HG03039 (cell line): ENCODE measurements around the gene ZNF860.
"Not testable (repeated sequence)": the region's sequence is repeated elsewhere in the genome, so short reads cannot be mapped to it uniquely, and the experiment has no call there.

Experiments used
- ATAC-seq: cut with Tn5 transposase; IDR thresholded peaks from one replicate; pipeline ENCODE4 v1.9.1; 2021; ENCODE audit warnings: mild to moderate bottlenecking, moderate library complexity; ENCODE audit not compliant: unreplicated experiment

ZNF860 gene

DNA sequence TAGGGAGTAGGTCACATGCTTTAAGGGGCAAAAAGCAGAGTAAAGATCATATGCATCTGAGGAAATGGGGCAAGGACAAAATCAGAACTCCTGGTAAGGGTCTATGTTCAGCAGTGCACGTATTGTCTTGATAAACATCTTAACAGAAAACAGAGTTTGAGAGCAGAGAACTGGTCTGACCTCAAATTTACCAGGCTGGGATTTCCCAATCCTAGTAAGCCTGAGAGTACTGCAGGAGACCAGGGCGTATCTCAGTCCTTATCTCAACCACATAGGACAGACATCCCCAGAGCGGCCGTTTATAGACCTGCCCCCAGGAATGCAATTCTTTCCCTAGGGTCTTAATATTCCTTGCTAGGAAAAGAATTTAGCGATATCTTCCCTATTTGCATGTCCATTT is 13.5 kb downstream of the ZNF860 start:
- not testable (repeated sequence) for ATAC-seq

DNA sequence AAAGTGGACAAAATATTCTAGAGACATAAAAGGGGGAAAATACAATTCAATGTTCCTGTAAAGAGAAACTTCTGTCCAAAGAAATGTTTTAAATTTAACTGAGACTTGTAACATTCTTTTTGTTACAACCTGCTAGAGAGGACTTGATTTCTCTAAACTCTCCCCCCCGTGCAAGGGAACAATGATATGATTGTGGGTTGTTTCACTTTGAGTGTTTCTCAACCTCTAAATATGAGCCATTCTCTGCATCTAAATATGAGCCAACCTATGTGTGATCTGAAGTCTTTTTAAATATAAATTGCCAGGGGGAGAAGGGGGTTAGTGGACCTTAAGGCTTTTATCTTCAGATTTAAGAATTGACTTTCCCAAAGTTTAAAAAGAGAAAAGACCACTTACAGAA is 14.6 kb downstream of the ZNF860 start:
- ATAC-seq, result no peak

DNA sequence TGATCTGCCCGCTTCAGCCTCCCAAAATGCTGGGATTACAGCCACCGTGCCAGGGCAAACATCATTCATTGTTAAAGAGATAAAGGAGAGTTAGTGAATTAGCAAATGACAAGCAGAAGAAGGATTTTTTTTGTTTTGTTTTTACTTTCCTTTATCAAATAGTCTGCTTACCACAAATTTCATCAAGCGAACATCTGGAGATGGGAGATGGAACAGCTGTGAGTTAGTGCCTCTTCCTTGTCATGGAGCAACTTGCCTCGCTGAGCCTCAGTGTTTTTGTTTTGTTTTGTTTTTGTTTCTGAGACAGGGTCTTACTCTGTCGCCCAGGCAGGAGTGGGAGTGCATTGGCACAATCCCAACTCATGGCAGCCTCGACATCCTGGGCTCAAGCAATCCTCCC is 15.9 kb downstream of the ZNF860 start:
- ATAC-seq, result no peak

DNA sequence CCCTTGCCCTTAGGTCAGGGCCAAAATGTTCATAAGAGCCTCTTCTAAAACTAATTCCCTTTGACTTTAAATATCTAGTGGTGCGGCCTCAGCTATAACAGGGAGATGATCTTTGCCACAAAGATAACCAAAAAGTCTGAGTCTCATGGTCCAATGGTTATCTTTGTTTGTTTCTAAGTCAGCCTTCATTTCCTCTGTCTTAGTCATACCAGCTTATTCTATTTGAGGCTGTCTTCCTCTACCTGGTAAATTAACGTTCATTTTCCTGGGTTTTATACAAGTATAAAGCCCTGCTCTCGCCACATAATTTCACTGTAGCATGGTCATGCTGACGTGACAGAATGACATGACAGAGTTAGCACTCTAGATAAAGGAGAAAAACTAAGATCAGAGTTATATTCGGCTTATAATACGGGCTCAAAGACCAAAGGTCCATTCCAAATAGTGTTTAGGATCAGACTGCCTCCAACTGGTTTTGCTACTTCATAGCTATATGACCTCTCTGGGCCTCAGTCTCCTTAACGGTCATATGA is 18.4 kb downstream of the ZNF860 start:
- no peak for ATAC-seq

DNA sequence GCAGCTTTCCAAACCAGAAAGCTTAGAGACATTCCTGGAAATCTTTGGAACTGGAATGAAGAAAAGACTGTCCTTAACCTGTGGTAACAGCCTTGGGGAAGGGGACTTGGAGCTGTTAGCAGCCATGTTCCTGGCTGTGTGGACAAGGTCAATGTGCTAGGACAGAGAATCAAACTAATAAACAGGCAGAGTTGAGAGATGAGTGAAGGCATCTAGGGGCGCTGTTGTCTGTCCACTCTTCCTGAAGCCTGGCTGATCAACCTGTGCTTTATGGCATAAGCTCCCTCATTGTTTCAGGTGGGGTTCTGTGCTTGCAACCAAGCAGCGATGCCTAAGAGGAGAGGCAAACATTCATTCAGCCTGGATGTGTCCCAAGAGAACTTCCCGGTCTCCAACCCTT is 19.3 kb downstream of the ZNF860 start:
- ATAC-seq, result no peak

DNA sequence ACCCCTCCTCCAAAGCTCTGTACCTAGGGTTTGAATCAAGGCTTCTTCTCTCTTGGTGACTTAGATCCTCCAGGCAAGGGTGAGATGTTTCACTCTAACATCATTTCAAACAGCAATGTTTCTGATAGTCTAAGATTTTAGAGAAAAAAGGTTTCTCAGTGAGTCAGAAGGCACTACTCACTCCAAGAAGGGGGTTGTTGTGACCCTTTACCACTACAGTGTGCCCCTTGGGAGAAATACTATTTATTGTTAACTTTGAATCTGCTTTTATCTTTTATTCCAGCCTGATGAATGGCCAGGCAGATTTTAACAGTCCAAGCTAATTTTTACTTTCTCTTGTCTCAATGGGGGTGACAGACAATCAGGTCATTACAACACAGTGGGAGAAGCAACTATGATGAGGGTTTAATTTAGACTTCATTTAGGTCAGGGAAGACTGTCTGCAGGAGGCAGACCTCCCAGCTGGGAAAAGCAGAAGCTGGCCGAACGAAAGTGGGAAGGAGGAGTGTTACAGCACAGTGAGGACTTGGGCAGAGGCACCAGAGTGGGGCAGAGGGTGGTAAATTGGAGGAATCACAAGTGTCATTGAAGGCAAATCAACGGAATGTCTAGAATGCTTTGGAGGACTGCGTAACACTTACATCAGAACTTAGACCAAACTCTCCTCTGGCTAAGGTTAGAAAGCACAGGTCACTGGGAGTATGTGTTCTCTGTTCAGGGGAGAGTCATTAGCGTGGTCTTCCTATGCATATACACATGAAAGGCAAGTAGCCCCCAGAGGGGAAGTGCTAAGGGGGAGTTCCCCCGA is 21.2 kb downstream of the ZNF860 start:
- no peak for ATAC-seq

DNA sequence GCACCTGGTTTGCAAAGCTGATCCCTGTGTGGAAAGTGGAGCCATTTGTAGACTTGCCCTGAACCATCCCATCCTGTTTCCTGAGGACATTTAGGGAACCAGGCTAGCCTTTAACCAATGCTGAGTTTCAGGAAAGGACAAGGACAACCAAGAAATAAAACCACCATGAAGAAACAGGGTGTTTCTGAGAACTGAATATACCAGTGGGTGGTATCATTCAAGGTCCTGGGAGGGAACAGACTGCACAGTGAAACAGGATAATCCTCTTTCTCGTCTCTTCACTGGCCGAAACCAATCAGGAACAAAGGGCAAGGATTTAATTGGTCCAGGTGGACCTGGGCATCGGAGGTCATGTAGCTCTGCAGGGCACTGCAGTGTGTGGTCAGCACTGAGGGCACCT is 21.8 kb downstream of the ZNF860 start:
- no peak for ATAC-seq

DNA sequence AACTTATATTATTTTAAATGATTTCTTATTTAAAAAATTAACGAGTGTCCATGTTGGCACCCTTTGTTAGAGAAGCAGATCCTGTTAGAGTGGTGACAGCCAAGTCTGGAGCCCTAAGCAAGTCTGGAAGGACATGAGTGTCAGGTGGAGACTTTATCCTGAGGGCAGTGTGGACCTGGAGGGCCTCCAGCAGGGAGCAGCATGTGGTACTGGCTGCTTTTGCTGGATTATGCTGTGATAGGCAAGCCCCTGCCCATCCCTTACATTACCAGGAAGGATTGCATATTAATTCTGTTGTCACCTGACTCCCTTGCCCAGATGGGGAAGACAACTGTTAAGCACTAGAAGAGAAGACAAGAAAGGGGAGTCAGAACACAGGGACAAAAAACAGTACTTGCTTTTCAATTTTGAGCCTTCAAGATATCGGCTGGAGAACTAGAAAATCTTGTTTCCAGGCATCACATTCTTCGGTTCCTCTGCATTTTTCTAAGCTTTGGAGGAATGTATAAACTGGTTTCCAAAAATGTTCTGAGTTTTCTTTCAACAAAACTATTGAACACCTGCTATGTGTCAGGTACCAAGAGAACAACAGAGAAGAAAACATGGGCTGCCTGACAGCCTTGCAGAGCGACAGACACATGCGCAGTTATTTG is 22.7 kb downstream of the ZNF860 start:
- no peak for ATAC-seq

DNA sequence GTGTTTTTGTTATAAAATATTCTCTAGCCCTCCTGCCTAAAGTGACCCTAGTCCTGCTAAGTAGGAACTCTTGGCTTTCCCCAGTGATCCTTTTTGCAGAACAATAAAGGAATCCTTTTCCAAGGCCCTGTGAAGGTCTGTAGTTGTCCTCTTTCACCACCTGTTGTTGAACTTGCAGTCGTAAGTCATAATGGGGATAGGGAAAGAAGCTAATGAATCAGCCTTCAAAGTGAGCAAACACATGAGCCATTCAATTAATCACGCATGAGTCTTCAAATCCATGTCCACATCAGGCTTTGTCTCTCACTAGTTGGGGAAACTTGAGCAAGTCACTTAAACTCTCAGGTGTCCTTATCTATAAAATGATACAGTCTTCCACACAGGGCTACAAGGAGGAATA is 27.6 kb downstream of the ZNF860 start:
- ATAC-seq, result no peak

DNA sequence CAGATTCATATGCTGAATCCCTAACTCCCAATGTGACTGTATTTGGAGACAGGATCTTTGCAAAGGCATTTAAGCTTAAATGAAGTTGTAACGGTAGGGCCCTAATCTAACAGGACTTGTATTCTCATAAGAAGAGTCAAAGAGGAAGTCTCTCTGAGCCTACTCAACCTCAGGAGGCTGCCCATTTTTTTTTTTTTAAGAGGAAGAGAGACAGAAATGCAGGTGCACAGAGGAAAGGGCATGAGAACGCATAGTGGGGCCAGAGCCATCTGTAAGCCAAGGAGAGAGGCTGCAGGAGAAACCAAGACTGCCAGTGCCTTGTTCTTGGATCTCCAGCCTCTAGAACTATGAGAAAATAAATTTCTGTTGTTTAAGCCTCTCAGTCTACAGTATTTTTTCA is 28.4 kb downstream of the ZNF860 start:
- ATAC-seq, result no peak

DNA sequence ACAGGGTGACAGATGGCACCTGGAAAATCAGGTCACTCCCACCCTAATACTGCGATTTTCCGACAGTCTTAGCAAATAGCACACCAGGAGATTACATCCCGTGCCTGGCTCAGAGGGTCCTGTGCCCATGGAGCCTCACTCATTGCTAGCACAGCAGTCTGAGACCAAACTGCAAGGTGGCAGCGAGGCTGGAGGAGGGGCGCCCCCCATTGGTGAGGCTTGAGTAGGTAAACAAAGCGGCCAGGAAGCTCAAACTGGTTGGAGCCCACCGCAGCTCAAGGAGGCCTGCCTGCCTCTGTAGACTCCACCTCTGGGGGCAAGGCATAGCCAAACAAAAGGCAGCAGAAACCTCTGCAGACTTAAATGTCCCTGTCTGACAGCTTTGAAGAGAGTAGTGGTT is 29.1 kb downstream of the ZNF860 start:
- not testable (repeated sequence) for ATAC-seq

DNA sequence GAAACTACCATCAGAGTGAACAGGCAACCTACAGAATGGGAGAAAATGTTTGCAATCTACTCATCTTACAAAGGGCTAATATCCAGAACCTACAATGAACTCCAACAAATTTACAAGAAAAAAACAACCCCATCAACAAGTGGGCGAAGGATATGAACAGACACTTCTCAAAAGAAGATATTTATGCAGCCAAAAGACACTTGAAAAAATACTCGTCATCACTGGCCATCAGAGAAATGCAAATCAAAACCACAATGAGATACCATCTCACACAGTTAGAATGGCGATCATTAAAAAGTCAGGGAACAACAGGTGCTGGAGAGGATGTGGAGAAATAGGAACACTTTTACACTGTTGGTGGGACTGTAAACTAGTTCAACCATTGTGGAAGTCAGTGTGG is 34.1 kb downstream of the ZNF860 start:
- ATAC-seq, result not testable (repeated sequence)

DNA sequence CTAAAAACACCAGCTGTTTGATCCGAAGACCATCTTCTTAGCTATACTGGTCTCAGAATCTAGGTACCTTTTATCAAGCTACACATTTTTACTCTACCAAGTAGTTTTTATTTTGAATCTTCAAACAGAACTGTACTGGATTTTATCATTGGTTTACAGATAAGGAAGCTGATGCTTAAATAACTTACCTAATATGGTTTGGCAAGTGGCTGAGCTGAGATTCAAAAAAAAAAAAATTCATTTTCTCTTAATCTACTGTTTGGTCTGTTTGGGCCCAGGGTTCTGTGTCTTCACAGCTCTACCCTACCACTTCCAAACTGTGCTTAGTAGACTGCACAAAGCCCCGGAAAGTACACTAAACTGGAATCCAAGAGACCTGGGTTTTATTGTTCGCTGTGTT is 35.7 kb downstream of the ZNF860 start:
- no peak for ATAC-seq

DNA sequence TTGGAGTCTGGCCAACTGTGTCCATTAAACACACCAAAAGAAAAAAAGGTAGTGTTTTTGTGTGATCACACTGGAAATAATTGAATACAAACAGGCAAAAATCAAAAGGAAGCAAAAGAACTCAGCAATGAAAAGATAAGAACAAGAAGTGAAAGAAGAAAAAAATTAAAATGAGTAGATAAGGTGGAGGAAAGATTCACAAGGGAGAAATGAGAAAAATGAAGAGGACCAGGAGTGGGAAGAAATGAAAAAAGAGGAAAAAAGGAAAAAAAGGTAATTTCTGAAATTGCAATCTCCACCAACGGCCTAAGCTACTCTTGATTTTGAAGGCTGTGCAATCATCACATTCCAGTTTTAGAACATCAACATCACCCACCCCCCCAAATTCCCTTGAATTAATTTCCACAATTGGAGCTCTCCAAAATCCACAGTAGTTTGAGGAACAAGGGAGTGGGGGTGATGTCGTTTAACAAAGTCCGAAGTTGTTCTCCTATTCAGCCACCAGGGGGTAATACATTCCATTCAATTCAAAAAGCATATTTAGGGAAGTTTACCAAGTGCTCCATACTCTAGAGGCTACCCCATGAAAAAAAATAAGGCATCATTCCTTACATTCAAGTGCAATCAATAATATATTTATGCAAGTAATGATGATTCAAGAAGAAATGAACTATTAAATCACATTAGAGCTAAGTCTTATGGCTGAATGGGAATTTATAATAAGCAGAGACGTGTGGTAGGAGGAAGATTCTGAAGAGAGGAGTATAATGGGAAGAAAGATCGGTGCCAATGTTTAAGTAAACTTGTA is 37.4 kb downstream of the ZNF860 start:
- ATAC-seq, result no peak

DNA sequence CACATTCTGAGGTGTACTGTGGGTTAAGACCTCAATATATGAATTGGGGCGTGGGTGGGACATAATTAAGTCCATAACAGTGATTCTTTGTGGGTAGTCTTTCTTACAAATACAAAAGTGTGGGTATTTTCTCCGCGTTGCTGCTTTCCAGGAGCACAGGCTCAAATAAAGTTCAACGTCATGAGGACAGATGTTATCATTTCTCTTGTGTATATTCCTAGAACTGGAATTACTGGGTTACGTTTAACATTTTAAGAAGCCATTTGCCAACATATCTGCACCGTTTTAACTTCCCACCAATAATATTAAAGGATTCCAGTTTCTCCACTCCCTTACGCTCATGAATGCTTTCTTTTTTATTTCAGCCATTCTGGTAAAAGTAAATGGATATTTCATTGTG is 39.6 kb downstream of the ZNF860 start:
- ATAC-seq, result no peak

DNA sequence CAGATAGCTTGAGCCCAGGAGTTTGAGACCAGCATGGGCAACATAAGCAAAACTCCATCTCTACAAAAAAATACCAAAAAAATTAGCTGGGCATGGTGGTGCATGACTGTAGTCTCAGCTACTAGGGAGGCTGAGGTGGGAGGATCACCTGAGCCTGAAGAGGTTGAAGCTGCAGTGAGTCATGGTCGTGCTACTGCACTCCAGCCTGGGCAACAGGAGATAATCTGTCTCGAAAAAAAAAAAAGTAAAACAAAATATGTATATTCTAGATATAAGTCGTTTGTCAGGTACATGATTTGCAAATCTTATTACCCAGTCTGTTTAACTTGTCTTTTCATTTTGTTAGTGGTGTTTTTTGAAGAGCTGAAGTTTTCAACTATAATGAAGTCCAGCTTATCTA is 40.2 kb downstream of the ZNF860 start:
- no peak for ATAC-seq

DNA sequence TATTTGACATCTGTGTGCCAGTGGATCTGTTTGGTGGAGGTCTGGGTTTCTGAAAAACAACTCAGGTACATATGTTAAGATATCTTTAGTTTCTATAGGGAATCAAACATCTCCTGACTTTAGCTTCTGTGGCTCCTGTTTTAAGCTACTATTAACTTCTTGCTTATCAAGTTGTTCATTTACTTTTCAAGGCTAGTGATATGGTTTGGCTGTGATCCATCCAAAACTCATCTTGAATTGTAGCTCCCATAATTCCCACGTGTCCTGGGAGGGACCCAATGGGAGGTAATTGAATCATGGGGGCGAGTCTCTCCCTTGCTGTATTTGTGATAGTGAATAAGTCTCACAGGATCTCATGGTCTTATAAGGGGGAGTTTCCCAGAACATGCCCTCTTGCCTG is 41.4 kb downstream of the ZNF860 start:
- ATAC-seq, result no peak

DNA sequence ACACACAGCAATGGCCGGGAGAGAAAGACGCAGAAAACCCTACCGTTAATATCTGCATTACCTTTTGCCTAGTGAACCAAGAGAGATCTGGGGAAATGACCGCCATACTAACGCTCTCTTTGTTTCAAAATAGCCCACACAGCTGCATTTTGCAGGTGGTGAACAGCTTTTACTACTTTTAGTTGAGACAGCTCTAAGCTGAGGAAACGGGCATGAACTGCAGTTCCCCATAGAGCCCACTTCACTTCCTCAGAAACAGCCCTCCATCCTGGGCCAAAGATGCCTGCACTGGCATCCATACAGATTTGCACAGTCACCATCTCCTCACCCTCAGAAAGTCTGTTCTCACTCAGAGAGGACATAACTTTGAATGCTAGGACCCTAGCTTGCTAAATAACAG is 45.0 kb downstream of the ZNF860 start:
- ATAC-seq, result no peak

DNA sequence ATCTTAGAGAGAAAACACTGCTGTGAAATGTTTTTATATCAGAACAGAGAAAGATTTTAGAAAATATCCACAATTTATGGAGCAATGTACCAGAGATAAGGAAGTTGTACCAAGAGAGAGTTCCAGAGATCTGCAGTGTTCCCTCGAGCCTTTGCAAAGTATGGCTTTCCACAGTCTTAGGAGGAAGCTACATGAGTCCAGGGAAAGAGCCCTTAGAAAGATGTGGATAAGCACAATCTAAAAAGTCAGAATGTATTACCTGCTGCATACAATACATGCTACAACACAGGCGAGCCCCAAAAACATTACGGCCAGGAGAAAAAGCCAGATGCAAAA is 56.4 kb downstream of the ZNF860 start:
- no peak for ATAC-seq

DNA sequence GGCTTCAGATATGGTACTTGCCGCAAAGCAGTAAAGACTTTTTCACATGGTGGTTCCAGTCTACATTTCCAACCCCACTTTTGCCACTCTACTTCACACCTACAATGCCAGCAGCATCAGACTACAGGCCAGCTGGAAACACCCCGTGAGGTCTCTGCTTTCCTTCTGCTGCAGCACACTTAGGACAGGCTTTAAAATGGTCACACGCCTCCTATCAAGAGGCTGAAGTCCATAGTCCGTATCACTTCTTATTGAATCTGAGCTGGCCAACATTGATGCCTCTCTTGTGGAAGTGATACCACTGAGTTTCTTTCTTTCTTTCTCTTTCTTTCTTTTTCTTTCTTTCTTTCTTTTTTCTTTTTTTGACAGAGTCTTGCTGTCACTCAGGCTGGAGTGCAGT is 59.8 kb downstream of the ZNF860 start:
- ATAC-seq, result no peak
